Left lung (tissue), 10 donors: Measurements from ENCODE around the gene FAM168A. TPM values are rescaled to one million over a fixed set of nuclear protein-coding genes. Genes with fewer than 3 reads are reported as not detected.
"Not testable (repeated sequence)": the region's sequence is repeated elsewhere in the genome, so short reads cannot be mapped to it uniquely, and the experiment has no call there.

Experiments
- ATAC-seq: fragments of 200-7000 bp; cut with Tn5 transposase; one replicate; pipeline ENCODE4 v1.9.1; 2020; ENCODE audit warnings: moderate library complexity
- DNase-seq, 4 donors: peaks; one replicate each; pipeline ENCODE4 v3.0.0-alpha.2; 2013 to 2020
- H3K27ac ChIP-seq, 2 donors: fragments of 200-600 bp; sonication (generic) in 1 of 2; one replicate each; pipeline versions ENCODE4 v1.5.0 to v1.8.0; 2020 to 2021
- H3K27me3 ChIP-seq, 2 donors: fragments of 200-600 bp; sonication (generic) in 1 of 2; one replicate each; pipeline versions ENCODE4 v1.5.0 to v1.8.0; 2020 to 2021
- H3K36me3 ChIP-seq, 2 donors: fragments of 200-600 bp; sonication (generic) in 1 of 2; one replicate each; pipeline versions ENCODE4 v1.5.0 to v1.8.0; 2020 to 2021
- H3K4me1 ChIP-seq, 2 donors: fragments of 200-600 bp; one replicate each; pipeline ENCODE4 v1.8.0; 2021
- H3K4me3 ChIP-seq, 2 donors: fragments of 200-600 bp; sonication (generic) in 1 of 2; one replicate each; pipeline versions ENCODE4 v1.5.0 to v1.8.0; 2020 to 2021; ENCODE audit warnings: mild to moderate bottlenecking in 1 of 2
- H3K9me3 ChIP-seq, 2 donors: fragments of 200-600 bp; sonication (generic) in 1 of 2; one replicate each; pipeline versions ENCODE4 v1.5.0 to v1.8.0; 2020 to 2021
- intact Hi-C, 2 donors: fragments of 100-400 bp; cut with DNase I; formaldehyde crosslinking; loops; one replicate each; pipeline versions ENCODE4 v1.11.2 to v1.14.2; 2022
- polyA plus RNA-seq, 6 donors: library from polyadenylated mRNA; unstranded; fragments of 120-200 nt; gene quantifications; one replicate each; pipeline ENCODE4 v1.2.1, GENCODE V29; 2013; ENCODE audit not compliant: insufficient read length in 6 of 6
- total RNA-seq, 2 donors: library from RNA; stranded (reverse); fragmentation: NEBNext Ultra II Directional; extraction: Animal tissue kit (Norgen Biotek cat#: 25700); gene quantifications; one replicate each; pipeline ENCODE4 v1.2.1, GENCODE V29; 2021
- TF ChIP-seq, protein P1 (sequence below), 2 donors: fragments of 200-600 bp; sonication (generic) in 1 of 2; IDR thresholded peaks; one replicate each; pipeline versions ENCODE4 v1.5.0 to v1.8.0; 2021; ENCODE audit warnings: antibody characterized with exemption in 2 of 2
- donor health status: DM: no; HTN: yes; CAD: no.
- donor health status: DM: no; HTN: no; CAD: no.

FAM168A gene
- total and polyA plus RNA-seq, 8 donors = 28.2 to 43.9 (median 41.6) TPM

GRCh38 chr11:73586791-73587190, 11.1 kb downstream of the FAM168A start:
- DNase-seq (no peak), ATAC-seq (no peak)
- Histone ChIP-seq H3K4me1 (no peaks in the 10 kb centered on the region), H3K9me3 (no peaks in the 10 kb centered on the region), H3K4me3 (no peak overlapping the region), H3K27ac (no peak overlapping the region), H3K27me3 (no peaks in the 10 kb centered on the region), H3K36me3 (no peaks in the 10 kb centered on the region)
- TF ChIP-seq, protein P1, sequence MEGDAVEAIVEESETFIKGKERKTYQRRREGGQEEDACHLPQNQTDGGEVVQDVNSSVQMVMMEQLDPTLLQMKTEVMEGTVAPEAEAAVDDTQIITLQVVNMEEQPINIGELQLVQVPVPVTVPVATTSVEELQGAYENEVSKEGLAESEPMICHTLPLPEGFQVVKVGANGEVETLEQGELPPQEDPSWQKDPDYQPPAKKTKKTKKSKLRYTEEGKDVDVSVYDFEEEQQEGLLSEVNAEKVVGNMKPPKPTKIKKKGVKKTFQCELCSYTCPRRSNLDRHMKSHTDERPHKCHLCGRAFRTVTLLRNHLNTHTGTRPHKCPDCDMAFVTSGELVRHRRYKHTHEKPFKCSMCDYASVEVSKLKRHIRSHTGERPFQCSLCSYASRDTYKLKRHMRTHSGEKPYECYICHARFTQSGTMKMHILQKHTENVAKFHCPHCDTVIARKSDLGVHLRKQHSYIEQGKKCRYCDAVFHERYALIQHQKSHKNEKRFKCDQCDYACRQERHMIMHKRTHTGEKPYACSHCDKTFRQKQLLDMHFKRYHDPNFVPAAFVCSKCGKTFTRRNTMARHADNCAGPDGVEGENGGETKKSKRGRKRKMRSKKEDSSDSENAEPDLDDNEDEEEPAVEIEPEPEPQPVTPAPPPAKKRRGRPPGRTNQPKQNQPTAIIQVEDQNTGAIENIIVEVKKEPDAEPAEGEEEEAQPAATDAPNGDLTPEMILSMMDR (IDR thresholded peaks at IDR 0.05) = no peak
- intact Hi-C loops = no loop called here

DNA sequence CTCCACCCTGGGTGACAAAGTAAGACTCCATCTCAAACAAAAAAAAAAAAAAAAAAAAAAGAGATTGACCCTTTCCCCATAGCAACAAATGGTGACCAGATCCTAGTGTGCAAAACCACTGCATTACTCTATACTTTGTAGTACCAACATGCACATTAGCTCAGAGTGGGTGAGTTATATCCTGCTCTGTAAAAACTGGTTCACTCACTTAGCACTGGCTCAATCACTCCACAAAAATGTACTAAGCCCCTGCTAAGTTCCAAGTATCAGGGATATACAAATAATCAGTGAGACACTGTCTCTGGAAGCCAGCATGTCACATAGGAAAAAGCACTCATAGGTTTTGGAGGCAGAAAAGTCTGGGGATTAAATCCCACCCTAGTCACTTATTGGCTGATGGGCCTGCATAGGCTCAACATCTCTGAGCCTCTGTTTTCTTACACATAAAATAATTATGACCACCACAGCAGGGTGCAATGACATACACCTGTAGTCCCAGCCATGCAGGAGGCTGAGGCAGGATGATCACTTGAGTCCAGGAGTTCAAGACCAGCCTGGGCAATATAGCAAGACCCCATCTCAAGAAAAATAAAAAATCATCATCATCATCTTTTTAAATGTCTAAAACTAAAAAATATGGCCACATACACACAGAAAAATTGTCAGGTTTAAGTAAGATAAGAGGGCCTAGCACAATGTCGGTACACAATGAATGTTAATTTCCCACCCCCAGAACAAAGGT, 11.9 kb downstream of the FAM168A start:
- H3K27ac ChIP-seq = no peak overlapping the region
- no peaks in the 10 kb centered on the region for H3K9me3 ChIP-seq
- H3K4me3 ChIP-seq = no peak overlapping the region
- H3K36me3 ChIP-seq = no peaks in the 10 kb centered on the region
- DNase-seq (no peak), ATAC-seq (no peak)
- TF ChIP-seq, protein P1 (IDR thresholded peaks at IDR 0.05) = no peak
- H3K4me1 ChIP-seq = no peaks in the 10 kb centered on the region
- intact Hi-C loops = no loop called here
- no peaks in the 10 kb centered on the region for H3K27me3 ChIP-seq

DNA sequence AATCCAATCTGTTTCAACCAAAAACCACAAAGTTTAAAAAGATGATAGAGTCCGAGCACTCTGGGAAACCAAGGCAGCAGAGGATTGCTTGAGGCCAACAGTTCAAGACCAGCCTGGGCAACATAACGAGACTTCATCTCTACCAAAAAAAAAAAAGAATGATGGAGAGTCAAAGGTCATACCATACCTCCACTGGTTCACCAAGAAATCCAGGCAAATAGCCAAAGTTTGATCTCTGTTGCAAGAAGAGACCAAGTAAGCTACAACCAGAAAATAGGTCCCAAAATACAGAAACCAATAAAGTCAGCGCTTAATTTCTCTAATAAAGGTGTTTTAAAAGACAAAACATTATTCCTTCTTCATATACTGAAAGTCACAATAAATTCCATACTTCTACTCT, 13.1 kb downstream of the FAM168A start:
- DNase-seq = no peak
- H3K4me1 ChIP-seq = no peaks in the 10 kb centered on the region
- TF ChIP-seq, protein P1 (IDR thresholded peaks at IDR 0.05) = no peak
- ATAC-seq = no peak
- no peaks in the 10 kb centered on the region for H3K36me3 ChIP-seq
- no peak overlapping the region for H3K4me3 ChIP-seq
- H3K9me3 ChIP-seq = no peaks in the 10 kb centered on the region
- H3K27ac ChIP-seq = no peak overlapping the region
- H3K27me3 ChIP-seq = no peaks in the 10 kb centered on the region
- intact Hi-C loops = no loop called here

- no peaks in the 10 kb centered on the region for H3K27me3 ChIP-seq
- no peaks in the 10 kb centered on the region for H3K36me3 ChIP-seq
- H3K9me3 ChIP-seq = no peaks in the 10 kb centered on the region
- H3K4me1 ChIP-seq = peaks cover 0 to 3% of the 10 kb centered on the region in 2 donors
- no peak overlapping the region for H3K4me3 ChIP-seq
- DNase-seq = no peak
- ATAC-seq = no peak
- TF ChIP-seq, protein P1 (IDR thresholded peaks at IDR 0.05) = no peak
- H3K27ac ChIP-seq = no peak overlapping the region
- intact Hi-C loops = no loop called here
Observed at GRCh38 chr11:73582653-73583052, 15.3 kb downstream of the FAM168A start.

GRCh38 chr11:73580749-73581148, 17.2 kb downstream of the FAM168A start:
- H3K36me3 ChIP-seq, H3K4me1 ChIP-seq, DNase-seq, ATAC-seq, H3K27me3 ChIP-seq, H3K9me3 ChIP-seq, H3K27ac ChIP-seq, intact Hi-C loops, H3K4me3 ChIP-seq: not testable (repeated sequence)
